Stomach (tissue), 4 donors: ENCODE data around the gene PLIN5.

Source experiments
- CTCF ChIP-seq, 7 experiments: fragments of 450-650 bp in 4 of 7; fragments of 200-600 bp in 3 of 7; sonication (generic) in 3 of 7; IDR thresholded peaks; one replicate each; pipeline ENCODE4 v1.5.1; 2016 to 2019; ENCODE audit warnings: antibody characterized with exemption in 7 of 7, control low read depth in 2 of 7, mild to moderate bottlenecking in 1 of 7
- EP300 ChIP-seq: sonication (generic); formaldehyde crosslinking; IDR thresholded peaks from one replicate; pipeline ENCODE4 v1.6.1; 2017; ENCODE audit warnings: antibody characterized with exemption
- POLR2AphosphoS5 ChIP-seq, 3 donors: sonication (generic); formaldehyde crosslinking; IDR thresholded peaks; one replicate each; pipeline ENCODE4 v1.6.1; 2016; ENCODE audit warnings: antibody characterized with exemption in 3 of 3

- no peak for TF ChIP-seq CTCF (IDR thresholded peaks at IDR 0.05)
- TF ChIP-seq EP300: no peak
- no peak for TF ChIP-seq POLR2AphosphoS5 (IDR thresholded peaks at IDR 0.05)
Observed at GRCh38 chr19:4533334-4533733, 1.7 kb downstream of the PLIN5 start.
